Measurements from ENCODE around the gene ORC5.

The ORC5 gene

GRCh38 chr7:104127204-104127603 lies 80.6 kb downstream of the ORC5 start:
- TF ChIP-seq ZNF837 (tag by site-specific recombination; IDR thresholded peaks at IDR 0.05) = no peak
- TF ChIP-seq ZNF302 (tag by site-specific recombination; IDR thresholded peaks at IDR 0.05; ENCODE audit: low read depth) = no peak
- TF ChIP-seq ZNF121 (tag by site-specific recombination; IDR thresholded peaks at IDR 0.05) = no peak
- TF ChIP-seq ZNF660 (tag by site-specific recombination; IDR thresholded peaks at IDR 0.05) = no peak
- TF ChIP-seq ZNF19 (tag by site-specific recombination; IDR thresholded peaks at IDR 0.05; ENCODE audit: low read depth) = no peak
- no peak for TF ChIP-seq ZNF280C (tag by site-specific recombination; IDR thresholded peaks at IDR 0.05)
- no peak for TF ChIP-seq ZNF830 (tag by site-specific recombination; IDR thresholded peaks at IDR 0.05; ENCODE audit: low read depth)
- TF ChIP-seq GLIS1 (tag by site-specific recombination; IDR thresholded peaks at IDR 0.05) = no peak
- TF ChIP-seq, protein P1, sequence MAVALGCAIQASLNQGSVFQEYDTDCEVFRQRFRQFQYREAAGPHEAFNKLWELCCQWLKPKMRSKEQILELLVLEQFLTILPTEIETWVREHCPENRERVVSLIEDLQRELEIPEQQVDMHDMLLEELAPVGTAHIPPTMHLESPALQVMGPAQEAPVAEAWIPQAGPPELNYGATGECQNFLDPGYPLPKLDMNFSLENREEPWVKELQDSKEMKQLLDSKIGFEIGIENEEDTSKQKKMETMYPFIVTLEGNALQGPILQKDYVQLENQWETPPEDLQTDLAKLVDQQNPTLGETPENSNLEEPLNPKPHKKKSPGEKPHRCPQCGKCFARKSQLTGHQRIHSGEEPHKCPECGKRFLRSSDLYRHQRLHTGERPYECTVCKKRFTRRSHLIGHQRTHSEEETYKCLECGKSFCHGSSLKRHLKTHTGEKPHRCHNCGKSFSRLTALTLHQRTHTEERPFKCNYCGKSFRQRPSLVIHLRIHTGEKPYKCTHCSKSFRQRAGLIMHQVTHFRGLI (tag by site-specific recombination; IDR thresholded peaks at IDR 0.05) = no peak
- TF ChIP-seq KLF1 (tag by site-specific recombination; IDR thresholded peaks at IDR 0.05) = no peak
- TF ChIP-seq ZNF561 (tag by site-specific recombination; IDR thresholded peaks at IDR 0.05; ENCODE audit: borderline replicate concordance) = no peak
- TF ChIP-seq ZNF558 (tag by site-specific recombination; IDR thresholded peaks at IDR 0.05) = no peak
- no peak for TF ChIP-seq ZBTB6 (tag by site-specific recombination; IDR thresholded peaks at IDR 0.05)
- TF ChIP-seq, protein P2, sequence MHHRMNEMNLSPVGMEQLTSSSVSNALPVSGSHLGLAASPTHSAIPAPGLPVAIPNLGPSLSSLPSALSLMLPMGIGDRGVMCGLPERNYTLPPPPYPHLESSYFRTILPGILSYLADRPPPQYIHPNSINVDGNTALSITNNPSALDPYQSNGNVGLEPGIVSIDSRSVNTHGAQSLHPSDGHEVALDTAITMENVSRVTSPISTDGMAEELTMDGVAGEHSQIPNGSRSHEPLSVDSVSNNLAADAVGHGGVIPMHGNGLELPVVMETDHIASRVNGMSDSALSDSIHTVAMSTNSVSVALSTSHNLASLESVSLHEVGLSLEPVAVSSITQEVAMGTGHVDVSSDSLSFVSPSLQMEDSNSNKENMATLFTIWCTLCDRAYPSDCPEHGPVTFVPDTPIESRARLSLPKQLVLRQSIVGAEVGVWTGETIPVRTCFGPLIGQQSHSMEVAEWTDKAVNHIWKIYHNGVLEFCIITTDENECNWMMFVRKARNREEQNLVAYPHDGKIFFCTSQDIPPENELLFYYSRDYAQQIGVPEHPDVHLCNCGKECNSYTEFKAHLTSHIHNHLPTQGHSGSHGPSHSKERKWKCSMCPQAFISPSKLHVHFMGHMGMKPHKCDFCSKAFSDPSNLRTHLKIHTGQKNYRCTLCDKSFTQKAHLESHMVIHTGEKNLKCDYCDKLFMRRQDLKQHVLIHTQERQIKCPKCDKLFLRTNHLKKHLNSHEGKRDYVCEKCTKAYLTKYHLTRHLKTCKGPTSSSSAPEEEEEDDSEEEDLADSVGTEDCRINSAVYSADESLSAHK (tag by site-specific recombination; IDR thresholded peaks at IDR 0.05) = no peak
- TF ChIP-seq ZNF654 (tag by site-specific recombination; IDR thresholded peaks at IDR 0.05; ENCODE audit: low read depth) = no peak
- CTCF ChIA-PET = no interaction called here
- Histone ChIP-seq H3K4me3 (ENCODE audit: low read depth, low read length) (no peak overlapping the region), H3K9me3 (ENCODE audit: control insufficient read depth, insufficient read depth, low read depth, low read length) (no peaks in the 10 kb centered on the region), H3K27ac (ENCODE audit: extremely low read depth, low read depth, low read length) (no peak overlapping the region), H3K4me1 (ENCODE audit: control insufficient read depth, insufficient read depth, low read length) (no peaks in the 10 kb centered on the region), H3K36me3 (ENCODE audit: control insufficient read depth in 2 of 2, insufficient read depth in 1 of 2, low read length in 2 of 2) (peaks cover 0 to 29% of the 10 kb centered on the region in 2 experiments; a peak in 1 of 3 replicates)
- POLR2A ChIA-PET = no interaction called here

DNA sequence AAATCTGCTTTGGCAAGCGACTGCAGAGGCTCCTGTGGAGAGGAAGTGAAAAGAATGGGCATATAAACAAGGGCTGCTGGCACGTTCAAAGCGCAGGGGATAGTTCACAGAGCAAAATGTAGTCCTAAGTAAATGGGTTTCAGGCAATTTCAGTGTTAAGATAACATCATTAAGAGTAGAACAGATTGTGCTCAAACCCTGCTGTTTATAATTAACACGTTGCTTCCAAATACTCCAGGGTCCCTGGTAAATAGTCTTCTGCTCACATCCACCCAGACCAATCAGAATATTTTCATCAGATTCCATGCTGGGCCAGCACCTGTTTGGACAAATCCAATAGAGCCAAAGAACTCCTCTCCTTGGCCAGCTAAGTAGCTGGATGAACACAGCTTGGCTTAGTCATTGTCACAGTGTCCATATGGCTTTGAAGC lies 81.4 kb downstream of the ORC5 start:
- no peaks in the 10 kb centered on the region for H3K9me3 ChIP-seq (ENCODE audit: control insufficient read depth, insufficient read depth, low read depth, low read length)
- no peak overlapping the region for H3K4me3 ChIP-seq (ENCODE audit: low read depth, low read length)
- no peak for TF ChIP-seq ZNF776 (tag by site-specific recombination; IDR thresholded peaks at IDR 0.05; ENCODE audit: borderline replicate concordance)
- TF ChIP-seq ZBTB17 (tag by site-specific recombination; IDR thresholded peaks at IDR 0.05) = no peak
- TF ChIP-seq, protein P1 (tag by site-specific recombination; IDR thresholded peaks at IDR 0.05) = no peak
- no peak for TF ChIP-seq HOXC10 (CRISPR knock-in tag; IDR thresholded peaks at IDR 0.05)
- TF ChIP-seq ZNF548 (tag by site-specific recombination; IDR thresholded peaks at IDR 0.05) = no peak
- TF ChIP-seq ZNF623 (tag by site-specific recombination; IDR thresholded peaks at IDR 0.05) = no peak
- ChIA-PET POLR2A (no interaction called here), CTCF (interaction anchor here (0.7 kb wide), 1 partner anchor 66 kb away, joined by 3 read pairs; no protein-coding TSS in a partner anchor)
- no peak overlapping the region for H3K27ac ChIP-seq (ENCODE audit: extremely low read depth, low read depth, low read length)
- H3K4me1 ChIP-seq (ENCODE audit: control insufficient read depth, insufficient read depth, low read length) = no peaks in the 10 kb centered on the region
- H3K36me3 ChIP-seq (ENCODE audit: control insufficient read depth in 2 of 2, insufficient read depth in 1 of 2, low read length in 2 of 2) = peaks cover 0 to 27% of the 10 kb centered on the region in 2 experiments; a peak in 1 of 3 replicates

Data from HEK293 (cell line).